Islet of Langerhans (tissue), 1 donor: Measurements from ENCODE around the gene TEKT4.
"Not testable (repeated sequence)": the region's sequence is repeated elsewhere in the genome, so short reads cannot be mapped to it uniquely, and the experiment has no call there.

Source experiments
- FAIRE-seq: peaks from one replicate; lab custom pipeline; 2011; peaks lifted over from hg19 to GRCh38; lab: Jason Lieb, UNC

Gene TEKT4

DNA sequence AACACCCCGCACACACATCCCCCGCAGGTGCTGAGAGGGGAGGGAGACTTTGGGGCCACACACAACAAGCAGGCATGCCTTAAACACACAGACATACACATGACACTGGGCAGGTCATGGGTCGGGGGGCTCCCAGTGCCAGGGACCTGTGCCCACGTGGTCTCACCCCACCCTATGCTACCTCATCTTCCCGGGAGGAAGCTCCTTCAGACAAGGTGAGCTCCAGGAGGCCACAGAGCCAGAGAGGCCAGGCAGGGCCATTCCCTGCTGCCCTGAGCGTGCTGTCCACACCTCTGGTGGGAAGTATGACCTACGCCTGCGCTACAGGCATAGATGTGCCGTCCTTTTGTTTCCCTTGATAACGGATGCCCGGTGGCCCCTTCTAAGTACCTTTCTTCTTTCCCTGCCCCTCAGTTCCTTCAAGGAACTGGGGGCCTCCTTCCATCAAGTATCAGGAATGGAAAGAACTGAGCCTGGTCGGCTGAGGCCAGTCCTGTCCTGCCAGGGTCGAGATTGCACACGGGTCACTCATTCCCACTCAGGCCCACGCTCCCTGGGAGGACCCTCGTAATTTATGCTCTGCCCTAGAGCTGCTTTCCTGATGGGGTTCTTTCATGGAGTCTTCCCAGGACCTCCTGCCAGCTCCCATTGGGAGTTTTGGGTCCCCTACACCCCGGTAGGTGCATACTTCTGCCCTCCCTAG, 4.7 kb downstream of the TEKT4 start:
- FAIRE-seq, result no peak

DNA sequence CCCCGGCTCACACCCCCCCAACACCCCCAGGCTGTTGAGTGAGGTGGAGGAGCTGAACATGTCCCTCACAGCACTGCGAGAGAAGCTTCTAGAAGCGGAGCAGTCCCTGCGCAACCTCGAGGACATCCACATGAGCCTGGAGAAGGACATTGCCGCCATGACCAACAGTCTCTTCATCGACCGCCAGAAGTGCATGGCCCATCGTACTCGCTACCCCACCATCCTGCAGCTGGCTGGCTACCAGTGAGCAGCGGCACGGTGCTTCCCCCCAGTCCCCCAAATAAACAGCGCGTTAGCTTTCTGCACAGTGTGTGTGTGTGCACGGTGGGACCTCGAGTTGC, 5.3 kb downstream of the TEKT4 start:
- no peak for FAIRE-seq

DNA sequence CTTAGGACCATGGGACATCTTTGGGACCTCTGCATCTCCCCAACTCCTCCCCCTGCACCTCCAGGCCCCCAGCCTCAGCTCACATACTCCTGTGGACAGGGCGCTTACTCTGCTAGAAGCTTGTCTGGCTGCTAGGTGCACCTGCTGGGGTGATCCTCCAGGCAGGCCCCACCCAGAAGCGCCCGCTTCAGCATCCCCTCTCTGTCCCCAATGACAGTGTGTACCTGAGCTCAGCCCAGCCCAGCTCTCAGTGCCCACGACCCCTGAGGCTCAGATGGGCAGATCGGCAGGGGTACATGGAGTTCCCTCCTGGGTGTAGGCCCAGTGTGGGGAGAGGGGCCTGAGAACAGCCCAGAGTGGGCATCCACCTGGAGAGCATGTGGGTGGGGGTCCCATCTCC, 5.9 kb downstream of the TEKT4 start:
- FAIRE-seq, result no peak

DNA sequence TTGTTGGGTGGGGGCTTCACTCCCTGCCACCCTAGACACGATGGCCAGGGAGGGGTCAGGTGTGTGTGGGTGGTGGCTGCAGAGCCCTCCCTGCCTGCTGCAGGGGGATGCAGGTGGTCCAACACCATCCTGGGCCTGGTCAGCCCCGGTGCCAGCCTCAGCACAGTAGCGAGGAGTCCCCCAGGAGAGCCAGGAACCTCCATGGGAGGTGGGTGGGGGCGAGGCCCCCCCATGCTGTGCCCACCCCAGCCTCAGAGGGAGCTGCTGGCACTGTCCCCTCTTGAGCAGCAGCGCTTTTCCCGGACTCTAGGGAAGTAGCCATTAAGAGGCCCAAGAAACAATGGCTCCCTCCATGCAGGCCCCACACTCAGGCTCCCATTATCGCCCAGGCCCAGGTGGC, 7.3 kb downstream of the TEKT4 start:
- not testable (repeated sequence) for FAIRE-seq

DNA sequence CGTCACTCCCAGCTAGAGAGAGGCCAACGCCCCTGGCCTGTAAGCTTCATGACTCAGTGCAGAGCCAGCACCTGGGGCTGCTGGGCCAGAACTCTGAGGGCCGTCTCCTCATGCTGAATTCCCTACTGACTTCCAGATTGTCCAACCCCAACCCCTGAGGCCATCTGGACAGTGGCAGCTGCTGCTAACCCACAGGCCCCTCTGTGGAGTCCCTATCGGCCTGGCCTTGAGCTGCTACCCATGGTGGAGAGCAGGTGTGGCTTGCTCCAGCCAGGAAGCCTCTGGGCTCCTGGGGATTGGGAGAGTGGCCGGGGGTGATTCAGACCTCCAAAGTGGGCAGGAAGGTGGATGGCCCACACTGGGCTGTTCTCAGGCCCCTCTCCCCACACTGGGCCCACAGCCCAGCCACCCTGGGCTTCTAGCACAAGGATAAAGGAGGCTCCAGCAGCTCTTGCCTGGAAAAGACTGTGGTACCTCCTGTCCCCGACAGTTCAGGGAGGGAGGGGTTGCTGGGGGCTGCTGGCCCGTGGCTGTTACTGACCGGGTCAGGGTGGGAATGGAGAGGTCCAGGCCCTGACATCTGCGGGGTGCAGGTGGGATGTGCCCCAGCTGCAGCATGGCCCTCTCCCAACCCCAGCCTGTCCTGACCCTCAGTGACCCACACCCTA, 8.2 kb downstream of the TEKT4 start:
- no peak for FAIRE-seq

DNA sequence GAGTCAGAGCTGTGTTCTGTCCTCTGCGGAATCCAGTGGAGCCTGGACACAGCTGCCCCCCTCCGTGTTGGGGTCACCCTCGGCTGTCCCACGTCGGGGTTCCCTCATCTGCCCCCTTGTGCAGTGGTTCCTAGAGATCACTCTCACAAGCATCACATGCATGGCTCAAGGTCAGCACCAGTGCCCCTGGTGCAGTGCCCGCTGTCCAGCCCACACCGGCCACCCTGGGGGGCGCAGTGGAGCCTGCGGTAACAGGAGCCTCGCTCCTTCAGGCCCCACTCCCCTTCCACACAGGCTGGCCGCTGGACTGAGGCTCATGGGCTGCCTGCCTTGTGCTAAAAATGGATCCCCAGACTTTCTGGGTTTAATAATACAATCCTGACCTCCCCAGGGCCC, 8.8 kb downstream of the TEKT4 start:
- FAIRE-seq, result no peak

DNA sequence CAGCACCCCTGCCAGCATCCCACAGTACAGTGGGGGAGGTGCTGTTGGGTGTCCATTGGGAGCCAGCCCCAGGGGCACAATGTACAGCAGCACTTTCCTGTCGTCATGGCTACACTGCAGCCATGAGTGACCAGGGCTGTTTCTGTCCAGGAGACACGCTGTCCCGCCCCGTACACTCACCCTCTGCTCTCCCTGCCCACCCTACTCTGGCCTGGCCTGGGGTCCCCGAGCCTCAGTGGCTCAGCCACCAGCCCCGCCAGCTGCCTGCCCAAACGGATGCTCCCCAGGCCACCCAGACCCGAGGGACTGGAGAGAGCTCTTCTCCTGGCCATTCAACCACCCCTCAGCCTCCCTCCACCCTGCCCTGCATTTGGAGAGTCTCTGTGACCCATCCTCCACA, 9.3 kb downstream of the TEKT4 start:
- no peak for FAIRE-seq

DNA sequence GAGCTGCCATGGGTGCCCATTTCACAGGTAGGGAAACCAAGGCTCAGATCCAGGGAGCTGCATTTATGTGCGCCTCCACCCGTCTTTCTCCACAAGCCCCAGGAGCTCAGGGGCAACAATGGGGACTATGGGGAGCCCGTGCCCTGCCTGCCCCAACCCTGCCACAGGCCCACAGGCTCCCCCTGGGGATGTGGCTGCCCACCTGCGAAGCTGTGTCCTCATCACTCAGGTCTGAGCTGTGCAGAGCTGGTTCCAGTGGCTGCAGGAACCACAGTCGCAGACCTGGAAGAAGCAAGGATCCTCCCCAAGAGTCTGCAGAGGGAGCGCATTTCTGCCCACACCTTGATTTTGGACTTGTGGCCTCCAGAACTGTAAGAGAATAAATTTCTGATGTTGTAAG, 9.8 kb downstream of the TEKT4 start:
- no peak for FAIRE-seq

DNA sequence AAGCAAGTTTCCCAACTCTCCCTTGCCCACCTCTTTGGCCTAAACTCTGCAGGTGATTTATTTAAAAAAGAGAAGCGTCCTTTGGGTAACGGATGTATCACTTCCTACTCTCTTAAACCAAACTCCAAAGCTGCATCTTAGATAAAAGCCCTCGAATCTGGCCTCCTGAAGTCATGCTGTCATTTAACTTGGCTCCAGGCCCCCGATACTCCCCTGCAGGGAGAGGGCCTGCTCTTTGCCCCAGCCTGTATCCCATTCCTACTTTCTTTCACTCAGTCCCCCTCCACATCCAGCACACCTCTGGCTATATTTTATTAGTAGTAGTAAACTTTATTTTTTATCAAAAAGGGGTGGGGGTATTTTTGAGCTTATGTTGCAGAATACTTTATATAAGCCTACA, 19.0 kb downstream of the TEKT4 start:
- FAIRE-seq, result no peak

DNA sequence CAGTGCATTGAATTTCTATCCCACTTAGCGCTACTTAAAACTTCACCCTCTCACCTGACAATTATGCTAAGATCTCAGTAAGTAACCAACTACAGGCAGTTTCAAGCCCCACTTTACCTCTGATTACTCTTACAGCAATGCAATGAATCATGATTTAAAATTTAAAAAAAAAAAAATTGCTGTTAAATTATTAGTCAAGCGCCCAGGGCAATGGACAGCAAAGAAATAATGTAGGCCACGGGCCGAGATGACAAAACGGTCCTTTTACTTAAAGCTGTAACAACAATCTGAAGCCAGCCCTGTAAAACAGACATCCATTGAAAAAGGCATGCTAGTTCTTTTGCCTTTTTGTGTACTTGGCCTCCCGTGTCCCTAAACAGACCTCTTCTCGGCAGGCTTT, 24.0 kb downstream of the TEKT4 start:
- not testable (repeated sequence) for FAIRE-seq

DNA sequence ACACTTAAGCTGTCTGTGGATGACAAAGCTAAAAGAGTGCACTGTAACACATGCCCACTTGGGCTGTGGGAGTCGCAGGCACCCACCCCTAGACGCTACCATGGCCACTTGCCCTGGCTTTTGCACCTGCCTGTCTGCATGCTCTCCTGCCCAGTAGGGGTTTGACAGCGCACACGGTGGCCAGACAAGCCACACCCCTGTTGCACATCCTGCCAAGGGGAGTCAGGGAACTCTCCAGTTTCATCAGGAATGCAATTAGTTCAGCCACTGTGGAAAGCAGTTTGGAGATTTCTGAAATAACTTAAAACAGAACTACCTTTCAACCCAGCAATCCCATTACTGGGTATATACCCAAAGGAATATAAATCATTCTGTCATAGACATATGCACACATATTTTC, 35.7 kb downstream of the TEKT4 start:
- FAIRE-seq, result not testable (repeated sequence)

DNA sequence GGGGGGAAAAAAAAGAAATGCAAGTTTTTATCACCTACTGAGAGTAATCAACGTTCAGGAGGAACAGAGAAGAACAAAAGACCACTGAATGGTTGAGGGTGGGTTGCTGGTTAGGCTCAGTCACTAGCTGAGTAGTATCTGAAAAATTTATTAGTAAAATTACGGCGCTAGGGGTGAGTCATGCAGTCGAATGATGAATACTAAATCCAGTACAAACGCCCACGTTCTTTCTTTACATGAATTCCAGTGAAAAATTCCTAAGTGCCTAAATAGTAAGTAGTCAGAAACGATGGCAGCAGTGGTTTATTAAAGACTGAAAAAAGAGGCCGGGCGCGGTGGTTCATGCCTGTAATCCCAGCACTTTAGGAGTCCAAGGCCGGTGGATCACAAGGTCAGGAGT, 52.0 kb downstream of the TEKT4 start:
- FAIRE-seq, result no peak

DNA sequence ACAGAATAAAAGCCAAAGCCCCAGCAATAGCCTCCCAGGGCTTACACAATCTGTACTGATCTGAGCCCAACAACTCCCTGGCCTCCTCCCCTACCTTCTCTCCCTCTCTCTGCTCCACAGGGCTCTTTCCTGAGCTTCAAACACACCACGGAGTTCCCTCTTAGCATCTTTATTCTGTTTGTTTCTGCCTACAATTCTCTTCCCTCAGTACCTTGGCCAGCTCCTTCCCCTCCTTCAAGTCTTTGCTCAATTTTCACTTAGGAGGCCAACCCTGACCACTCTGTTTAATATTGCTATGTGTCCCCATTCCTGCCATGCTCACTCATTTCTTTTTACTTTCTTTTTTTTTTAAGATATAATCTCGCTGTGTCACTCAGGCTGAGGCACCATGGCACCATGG, 53.8 kb downstream of the TEKT4 start:
- FAIRE-seq, result not testable (repeated sequence)
